D721Med (cell line): ENCODE data around the gene FBXO7.

Experiments
- DNase-seq: peaks from one replicate; pipeline ENCODE4 v3.0.0; 2011; ENCODE audit warnings: low spot score; ENCODE audit not compliant: insufficient read length
- FAIRE-seq: peaks from 2 replicates; lab custom pipeline; 2011; peaks lifted over from hg19 to GRCh38; lab: Jason Lieb, UNC
- TF ChIP-seq, protein P1 (sequence below): IDR thresholded peaks from 2 replicates; pipeline ENCODE4 v1.5.1; 2012; ENCODE audit warnings: mild to moderate bottlenecking, control low read depth; ENCODE audit not compliant: insufficient read depth; ENCODE audit errors: missing control alignments

The FBXO7 gene

DNA sequence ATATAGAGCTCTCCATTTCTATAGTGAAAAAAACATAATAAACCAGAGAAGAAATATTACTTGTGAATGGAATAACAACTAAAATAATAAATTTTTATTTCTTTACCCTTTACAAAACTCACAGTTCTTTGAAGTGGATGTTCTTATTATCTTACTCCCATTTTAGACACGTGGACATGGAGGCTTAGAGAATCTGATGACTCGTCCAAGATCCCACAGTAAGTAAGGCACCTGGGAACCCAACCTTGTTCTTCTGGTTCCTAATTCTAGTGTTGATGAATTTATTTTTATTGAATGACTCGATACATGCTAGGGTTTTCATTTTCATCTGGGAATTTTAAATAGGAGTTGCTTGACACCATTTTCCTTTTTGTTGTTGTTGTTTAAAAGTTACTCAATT lies 12.2 kb upstream of the FBXO7 start:
- TF ChIP-seq, protein P1, sequence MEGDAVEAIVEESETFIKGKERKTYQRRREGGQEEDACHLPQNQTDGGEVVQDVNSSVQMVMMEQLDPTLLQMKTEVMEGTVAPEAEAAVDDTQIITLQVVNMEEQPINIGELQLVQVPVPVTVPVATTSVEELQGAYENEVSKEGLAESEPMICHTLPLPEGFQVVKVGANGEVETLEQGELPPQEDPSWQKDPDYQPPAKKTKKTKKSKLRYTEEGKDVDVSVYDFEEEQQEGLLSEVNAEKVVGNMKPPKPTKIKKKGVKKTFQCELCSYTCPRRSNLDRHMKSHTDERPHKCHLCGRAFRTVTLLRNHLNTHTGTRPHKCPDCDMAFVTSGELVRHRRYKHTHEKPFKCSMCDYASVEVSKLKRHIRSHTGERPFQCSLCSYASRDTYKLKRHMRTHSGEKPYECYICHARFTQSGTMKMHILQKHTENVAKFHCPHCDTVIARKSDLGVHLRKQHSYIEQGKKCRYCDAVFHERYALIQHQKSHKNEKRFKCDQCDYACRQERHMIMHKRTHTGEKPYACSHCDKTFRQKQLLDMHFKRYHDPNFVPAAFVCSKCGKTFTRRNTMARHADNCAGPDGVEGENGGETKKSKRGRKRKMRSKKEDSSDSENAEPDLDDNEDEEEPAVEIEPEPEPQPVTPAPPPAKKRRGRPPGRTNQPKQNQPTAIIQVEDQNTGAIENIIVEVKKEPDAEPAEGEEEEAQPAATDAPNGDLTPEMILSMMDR: no peak
- no peak for FAIRE-seq
- DNase-seq: no peak

DNA sequence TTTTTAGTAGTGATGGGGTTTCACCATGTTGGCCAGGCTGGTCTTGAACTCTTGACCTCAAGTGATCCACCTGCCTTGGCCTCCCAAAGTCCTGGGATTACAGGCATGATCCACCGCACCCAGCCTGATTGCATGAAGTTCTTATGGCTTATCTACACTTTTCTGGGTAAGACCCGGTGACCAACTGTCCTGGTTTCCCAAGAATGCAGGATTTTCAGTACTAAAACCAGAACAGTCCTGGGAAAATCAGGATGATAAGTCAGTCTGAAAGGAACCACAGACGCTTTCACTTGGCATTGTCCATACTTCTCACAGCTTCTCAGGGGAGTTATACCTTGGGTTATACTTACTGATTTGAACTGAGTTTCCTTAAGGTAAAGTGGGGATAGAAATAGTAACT lies 8.9 kb upstream of the FBXO7 start:
- FAIRE-seq (no peak), DNase-seq (no peak)
- TF ChIP-seq, protein P1: no peak

DNA sequence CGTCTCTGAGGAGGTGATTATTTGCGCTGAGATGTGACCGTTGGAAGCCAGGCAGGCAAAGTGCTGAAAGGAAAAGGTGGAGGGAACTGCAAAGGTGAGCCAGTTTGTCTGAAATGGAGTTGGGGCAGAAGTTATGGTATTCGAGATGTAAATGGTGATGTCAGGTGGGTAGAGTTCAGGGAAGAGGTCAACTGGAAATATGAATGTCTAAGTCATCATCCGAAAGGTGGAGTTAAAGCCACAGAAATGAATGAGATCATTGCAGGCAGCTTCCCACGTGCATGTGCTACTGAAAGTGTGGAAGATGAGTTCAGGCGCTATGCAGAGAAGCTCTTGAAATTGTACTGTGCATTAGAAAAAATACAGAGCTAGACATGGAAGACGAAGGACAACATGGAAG lies 8.1 kb upstream of the FBXO7 start:
- no peak for FAIRE-seq
- TF ChIP-seq, protein P1: peak; percentile 1

DNA sequence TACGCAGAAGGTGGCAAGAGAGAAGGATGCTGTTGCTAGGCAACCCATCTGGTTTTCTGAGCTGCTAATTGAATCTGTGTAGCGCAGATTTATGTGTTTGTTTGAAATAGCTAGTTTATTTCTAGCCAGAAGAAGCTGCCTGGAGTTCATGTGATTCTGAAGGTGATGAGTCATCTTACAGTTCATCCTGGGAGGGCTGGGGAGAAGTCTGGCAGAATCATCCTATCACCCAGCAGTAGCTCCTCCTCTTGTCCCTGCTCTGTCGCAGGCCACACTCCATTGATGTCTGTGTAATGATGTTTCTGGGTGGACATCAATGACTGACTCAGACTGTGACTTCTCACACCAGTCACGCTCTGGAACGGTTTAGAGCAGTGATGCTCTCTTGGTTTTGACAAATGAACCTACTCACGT lies 4.8 kb upstream of the FBXO7 start:
- TF ChIP-seq, protein P1: no peak
- DNase-seq (no peak), FAIRE-seq (no peak)

More for the DNA sequence above, 8.1 kb upstream of the FBXO7 start:
- DNase-seq: no peak

DNA sequence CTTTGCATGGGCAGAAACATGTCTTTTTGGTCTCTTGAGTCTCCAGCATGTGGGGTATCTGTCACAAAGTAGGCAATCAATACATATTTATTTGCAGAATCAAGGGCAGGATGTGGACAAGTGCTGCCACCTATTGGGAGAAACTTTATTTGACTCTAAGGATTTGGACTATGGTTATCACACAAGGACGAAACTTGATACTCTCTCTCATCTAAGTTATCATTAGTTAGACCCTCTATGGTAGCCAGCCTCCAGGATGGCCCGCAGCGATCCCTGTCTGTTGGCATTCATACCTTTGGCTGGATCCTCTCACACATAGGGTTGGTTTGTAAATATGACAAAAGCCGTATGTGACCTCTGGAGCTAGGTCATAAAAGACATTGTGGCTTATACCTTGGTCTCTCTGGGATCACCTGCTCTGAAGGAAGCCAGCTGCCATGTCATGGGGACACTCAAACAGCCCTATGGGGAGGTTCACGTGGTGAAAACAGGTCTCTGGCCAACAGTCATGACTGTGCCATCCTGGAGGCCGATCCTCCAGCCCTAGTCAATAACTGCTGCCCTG lies 1.1 kb upstream of the FBXO7 start:
- no peak for DNase-seq
- no peak for FAIRE-seq

DNA sequence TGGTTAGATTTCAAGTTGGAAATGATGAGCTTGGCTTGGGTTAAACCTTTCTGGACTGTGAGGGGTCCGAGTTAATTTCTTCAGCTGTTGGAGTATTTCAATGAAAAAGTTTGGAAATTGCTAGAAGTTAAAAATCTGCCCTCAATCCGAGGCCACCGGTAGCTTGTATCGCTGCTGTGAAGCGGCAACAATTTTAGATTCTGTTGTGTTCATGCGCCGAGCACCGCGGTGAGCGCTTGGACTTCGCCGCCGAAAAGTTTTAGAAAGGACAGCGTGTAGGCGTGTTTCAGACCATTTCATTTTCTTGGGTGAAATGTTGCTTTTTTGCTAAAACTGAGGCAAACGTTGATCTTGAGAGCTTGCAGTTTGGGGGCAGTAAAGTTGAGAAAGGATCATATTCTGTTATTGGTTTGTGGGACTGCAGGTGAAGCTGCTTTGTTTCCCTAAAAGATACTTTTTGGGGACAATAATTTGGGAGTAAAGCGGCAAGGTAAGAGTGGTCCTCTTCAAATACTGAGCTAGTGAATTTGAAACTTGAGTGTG lies 928 bp downstream of the FBXO7 start:
- no peak for FAIRE-seq
- DNase-seq: no peak

More for the DNA sequence above, 1.1 kb upstream of the FBXO7 start:
- TF ChIP-seq, protein P1: peak; percentile 48

More for the DNA sequence above, 928 bp downstream of the FBXO7 start:
- TF ChIP-seq, protein P1: no peak
